NCI-H1417 (cell line): ENCODE results near the gene HOXA1.
A peak's percentile ranks its signal among the peaks of the same experiment; 100 is the strongest.

ENCODE experiments used
- DNase-seq, 3 experiments: peaks; one replicate each; lab custom pipeline; 2025; lab: John Stamatoyannopoulos, UW

HOXA1 gene

GRCh38 chr7:27105301-27106031 lies 9.7 kb upstream of the HOXA1 start:
- no peak for DNase-seq

GRCh38 chr7:27104341-27105058 lies 8.7 kb upstream of the HOXA1 start:
- no peak for DNase-seq

- no peak for DNase-seq
Observed at GRCh38 chr7:27103489-27104226, 7.9 kb upstream of the HOXA1 start.

- no peak for DNase-seq
Observed at GRCh38 chr7:27102581-27103442, 7.0 kb upstream of the HOXA1 start, which contains the start of gene HOXA2. TSS of gene HOXA2 (minus strand) at chr7:27102683. CDS start at chr7:27102500, 183 bp downstream.

GRCh38 chr7:27101957-27102580 lies 6.3 kb upstream of the HOXA1 start:
- DNase-seq = no peak

GRCh38 chr7:27101171-27101956 lies 5.6 kb upstream of the HOXA1 start:
- no peak for DNase-seq

- no peak for DNase-seq
Observed at GRCh38 chr7:27100694-27101170, 4.9 kb upstream of the HOXA1 start.

GRCh38 chr7:27099453-27100370 lies 3.9 kb upstream of the HOXA1 start:
- no peak for DNase-seq

GRCh38 chr7:27098578-27099451 lies 3.0 kb upstream of the HOXA1 start:
- DNase-seq = peak; percentile 68 to 83 (median 75)

GRCh38 chr7:27097686-27098577 lies 2.1 kb upstream of the HOXA1 start:
- DNase-seq = peak in 1 of 3 experiments; percentile 46

GRCh38 chr7:27096768-27097514 lies 1.1 kb upstream of the HOXA1 start:
- DNase-seq = peak in 2 of 3 experiments; percentile 81 to 85

GRCh38 chr7:27095050-27095896 lies 527 bp downstream of the HOXA1 start:
- no peak for DNase-seq

GRCh38 chr7:27094304-27095049 lies 1.3 kb downstream of the HOXA1 start:
- DNase-seq = no peak

GRCh38 chr7:27093184-27093895 lies 2.5 kb downstream of the HOXA1 start:
- no peak for DNase-seq
